ENCODE data around the gene TNFAIP1.
A peak's percentile ranks its signal among the peaks of the same experiment; 100 is the strongest.
"Not testable (repeated sequence)": the region's sequence is repeated elsewhere in the genome, so short reads cannot be mapped to it uniquely, and the experiment has no call there.

Gene TNFAIP1, protein sequence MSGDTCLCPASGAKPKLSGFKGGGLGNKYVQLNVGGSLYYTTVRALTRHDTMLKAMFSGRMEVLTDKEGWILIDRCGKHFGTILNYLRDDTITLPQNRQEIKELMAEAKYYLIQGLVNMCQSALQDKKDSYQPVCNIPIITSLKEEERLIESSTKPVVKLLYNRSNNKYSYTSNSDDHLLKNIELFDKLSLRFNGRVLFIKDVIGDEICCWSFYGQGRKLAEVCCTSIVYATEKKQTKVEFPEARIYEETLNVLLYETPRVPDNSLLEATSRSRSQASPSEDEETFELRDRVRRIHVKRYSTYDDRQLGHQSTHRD

DNA sequence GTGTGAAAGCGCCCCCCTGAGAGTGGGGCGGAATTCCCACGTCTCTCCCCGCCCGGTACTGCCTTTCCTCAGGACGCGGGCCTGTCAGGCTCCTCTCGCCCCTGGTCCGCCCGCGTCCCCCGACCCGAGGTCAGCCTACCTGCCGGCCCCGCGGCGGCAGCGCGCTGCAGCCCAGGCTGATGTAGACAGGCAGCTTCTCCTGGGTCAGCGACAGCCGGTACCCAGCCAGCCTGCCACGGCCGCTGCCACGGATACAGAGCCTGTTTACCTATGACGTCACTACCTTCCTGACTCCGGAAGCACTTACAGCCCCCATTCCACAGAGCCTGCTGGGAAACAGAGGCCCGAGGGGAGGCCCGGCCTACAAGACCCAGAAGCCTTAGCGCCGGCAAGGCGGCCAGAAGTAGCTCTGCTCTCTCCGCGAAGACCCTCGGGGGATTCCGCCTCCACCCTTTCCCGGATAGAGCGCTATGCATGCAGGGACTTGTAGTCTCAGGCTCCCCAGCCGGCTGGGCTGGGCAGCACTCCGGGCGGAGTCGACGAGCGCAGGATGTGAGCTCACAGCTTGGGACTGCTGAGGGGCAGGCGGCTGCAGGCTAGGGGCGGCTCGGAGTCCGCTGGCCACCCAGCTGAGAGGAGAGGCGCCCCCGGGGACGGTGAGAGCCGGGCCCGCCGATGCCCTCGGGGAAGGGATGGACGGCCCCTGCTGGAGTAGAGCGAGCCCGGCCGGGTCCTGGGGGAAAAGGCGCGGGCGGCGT is at the start of gene TNFAIP1, which contains the start of gene IFT20:
TNFAIP1 (plus strand) TSS at position 561 of the 758 bp plus-strand sequence. CDS start 3,761 bp downstream, outside the sequence.
IFT20 (minus strand) TSS at position 272 of the 758 bp plus-strand sequence. CDS start 3,487 bp downstream, outside the sequence.
- DNase-seq (ENCODE audit: low spot score) = peak; percentile 92

DNA sequence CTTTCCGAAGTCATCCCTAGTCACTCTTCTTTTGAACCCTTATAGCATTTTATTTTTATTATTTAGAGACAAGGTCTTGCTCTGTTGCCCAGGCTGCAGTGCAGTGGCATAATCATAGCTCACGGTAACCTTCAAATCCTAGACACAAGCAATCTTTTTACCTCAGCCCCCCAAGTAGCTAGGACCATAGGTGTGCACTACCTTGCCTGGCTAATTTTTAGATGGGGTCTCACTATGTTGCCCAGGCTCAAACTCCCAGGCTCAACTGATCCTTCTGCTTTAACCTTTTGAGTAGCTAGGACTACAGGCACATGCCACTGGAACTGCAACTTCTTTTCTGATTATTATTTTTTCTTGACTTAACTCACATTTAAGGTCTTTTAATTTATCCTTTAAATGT is 49.6 kb upstream of the TNFAIP1 start:
- DNase-seq (ENCODE audit: low spot score) = no peak

DNA sequence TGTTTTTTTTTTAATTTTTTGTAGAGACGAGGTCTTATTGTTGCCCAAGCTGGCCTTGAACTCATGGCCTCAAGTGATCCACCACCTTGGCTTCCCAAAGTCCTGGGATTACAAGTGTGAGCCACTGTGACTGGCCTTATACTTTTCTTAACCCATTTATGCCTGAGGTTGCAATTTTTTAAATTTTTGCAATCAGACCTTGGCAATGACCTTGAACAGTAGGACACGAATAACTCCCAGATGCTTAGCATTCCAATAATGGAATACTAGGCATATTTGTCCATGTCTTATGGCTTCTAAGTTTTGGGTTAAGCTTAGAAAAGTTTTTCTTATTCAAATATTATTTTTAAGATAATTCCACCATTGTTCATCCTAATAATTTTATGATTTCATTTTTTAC is 44.9 kb upstream of the TNFAIP1 start:
- no peak for DNase-seq (ENCODE audit: low spot score)

DNA sequence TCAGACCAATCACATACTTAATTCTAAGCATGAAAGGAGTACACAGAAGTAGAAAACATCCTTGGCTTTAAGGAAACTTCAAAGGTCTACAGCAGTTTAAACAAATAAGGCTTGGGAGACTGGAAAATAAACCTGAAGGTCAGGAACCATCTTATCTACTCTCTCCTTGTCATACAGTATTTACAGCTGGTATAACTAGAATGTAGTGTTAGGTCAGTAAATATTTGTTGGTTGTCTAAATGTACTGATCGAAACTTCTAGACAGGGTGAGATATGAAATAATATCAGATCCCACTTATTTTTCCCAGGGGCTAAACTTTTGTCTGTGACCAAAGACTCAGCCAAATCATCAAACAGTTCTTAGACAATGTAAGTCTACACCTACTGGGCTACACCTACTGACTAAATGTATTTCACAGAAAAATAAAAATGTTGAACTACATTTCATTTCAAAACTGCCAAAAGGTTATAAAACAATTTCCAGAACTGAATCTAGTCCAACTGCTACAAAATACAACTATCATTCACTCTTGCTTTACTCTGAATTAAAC is 43.7 kb upstream of the TNFAIP1 start:
- DNase-seq (ENCODE audit: low spot score) = no peak

DNA sequence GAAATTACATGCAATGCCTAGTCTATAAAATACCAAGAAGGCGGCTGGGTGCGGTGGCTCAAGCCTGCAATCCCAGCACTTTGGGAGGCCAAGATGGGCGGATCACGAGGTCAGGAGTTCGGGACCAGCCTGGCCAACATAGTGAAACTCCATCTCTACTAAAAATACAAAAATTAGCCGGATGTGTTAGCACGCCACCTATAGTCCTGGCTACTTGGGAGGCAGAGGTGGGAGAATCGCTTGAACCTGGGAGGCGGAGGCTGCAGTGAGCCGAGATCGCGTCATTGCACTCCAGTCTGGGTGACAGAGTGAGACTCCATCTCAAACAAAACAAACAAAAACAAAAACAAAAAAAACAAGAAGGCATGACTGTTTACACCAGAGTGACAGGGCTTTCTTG is 42.7 kb upstream of the TNFAIP1 start:
- DNase-seq (ENCODE audit: low spot score) = not testable (repeated sequence)

DNA sequence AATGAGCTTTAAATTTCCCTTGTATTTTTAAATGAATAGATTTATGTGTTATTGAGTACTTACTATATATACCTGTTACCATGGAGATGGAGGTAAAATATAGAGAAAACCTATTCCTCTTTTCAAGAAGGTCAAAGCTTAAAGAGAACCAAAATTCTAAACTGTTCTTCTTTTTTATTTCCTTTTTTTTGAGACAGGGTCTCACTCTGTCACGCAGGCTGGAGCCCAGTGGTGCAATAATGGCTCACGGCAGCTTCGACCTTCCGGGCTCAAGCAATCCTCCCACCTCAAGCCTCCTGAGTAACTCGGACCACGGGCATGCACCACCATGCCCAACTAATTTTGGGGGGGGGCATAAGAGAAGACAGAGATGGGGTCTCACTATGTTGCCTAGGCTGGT is 41.6 kb upstream of the TNFAIP1 start:
- no peak for DNase-seq (ENCODE audit: low spot score)

DNA sequence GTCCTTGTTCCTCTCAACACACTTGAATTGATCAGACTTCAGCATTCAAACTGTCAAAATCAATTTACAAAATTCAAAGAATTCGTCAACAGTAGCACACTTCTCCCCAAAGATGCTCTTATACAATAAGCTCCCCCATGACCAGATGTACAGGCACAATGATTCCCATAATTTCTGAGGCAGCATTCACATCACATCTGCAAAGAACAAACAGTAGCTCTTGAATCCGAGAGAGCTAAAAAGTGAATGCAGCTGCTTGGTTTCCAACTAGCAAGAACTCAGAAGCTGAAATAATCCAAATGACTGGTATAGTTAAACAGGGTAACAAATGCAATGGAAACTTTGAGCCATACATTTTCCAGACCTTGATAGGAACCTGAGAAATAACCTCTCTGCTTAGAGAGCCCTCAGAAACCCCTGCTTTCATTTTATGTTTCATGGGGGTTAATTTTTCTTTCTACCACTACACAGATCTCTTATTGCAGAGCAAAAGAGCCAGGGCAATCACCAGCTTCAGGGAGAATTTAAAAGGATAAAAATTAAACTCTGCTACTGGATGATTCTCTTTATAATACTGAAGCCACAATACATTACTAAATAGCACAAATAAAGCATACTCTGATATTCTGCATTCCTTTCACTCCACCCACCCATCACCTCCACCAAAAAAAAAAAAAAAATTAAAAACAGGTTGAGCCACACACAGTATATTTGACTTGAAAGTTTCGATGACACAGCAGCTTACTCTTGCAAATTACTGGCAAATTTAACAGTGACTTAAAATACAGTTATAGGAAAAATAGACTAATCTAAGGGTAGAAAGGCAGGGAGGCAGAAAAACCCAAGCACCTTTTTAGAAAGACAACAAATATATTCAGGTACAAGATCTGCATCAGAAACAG is 39.6 kb upstream of the TNFAIP1 start:
- DNase-seq (ENCODE audit: low spot score) = no peak

DNA sequence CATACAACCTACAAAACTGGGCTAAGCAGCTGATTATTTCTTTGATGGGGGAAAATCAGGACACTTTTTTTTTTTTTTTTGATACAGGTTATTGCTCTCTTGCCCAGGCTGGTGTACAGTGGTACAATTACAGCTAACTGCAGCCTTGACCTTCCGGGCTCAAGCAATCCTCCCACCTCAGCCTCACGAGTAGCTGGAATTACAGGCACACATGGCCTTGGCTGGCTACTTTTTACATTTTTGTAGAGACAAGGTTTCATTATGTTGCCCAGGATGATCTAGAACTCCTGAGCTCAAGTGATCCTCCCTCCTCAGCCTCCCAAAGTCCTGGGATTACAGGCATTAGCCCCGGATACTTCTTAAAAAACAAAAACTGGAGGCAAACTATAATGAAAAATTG is 37.1 kb upstream of the TNFAIP1 start:
- DNase-seq (ENCODE audit: low spot score) = no peak

DNA sequence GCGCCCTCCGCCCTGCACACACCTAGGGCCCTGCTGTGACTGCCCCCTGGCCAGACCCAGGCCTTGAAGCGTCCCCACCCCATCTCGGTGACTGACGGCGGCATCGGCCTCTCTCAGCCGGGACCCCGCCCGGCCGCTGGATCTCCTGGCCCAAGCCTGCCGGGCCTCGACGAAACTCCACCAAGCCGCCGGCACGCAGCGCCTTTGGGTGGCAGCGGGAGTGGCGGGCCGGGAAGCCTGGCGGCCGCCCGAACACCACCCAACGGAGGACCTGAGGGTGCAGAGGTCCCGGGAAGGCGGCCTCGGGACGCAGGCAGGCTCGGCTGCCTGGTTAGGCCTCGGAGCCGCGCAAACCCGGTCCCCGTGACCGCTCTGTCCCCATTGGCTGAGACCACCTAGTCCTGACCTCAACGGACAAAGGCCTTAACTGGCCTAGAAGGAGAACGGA is 28.6 kb upstream of the TNFAIP1 start:
- DNase-seq (ENCODE audit: low spot score) = peak; percentile 13

DNA sequence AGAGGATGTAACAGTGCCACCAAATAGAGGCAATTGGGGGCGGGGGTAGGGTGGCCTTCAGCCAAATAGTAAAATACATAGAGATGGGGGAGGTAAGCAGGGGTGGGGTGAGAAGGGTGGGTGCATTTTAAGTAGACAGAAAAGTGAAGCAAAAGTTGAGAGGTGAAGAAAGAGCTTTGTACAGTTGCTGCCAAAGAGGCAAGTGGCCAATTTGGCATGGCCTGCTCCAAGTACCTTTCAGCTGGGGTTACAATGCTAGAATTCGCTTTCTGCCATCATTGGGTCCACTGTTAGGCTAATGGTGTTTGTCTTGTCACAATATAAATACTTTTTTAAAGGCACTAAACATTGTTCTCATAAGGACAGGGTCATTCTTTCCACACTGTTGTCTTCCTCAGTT is 21.7 kb upstream of the TNFAIP1 start:
- no peak for DNase-seq (ENCODE audit: low spot score)

DNA sequence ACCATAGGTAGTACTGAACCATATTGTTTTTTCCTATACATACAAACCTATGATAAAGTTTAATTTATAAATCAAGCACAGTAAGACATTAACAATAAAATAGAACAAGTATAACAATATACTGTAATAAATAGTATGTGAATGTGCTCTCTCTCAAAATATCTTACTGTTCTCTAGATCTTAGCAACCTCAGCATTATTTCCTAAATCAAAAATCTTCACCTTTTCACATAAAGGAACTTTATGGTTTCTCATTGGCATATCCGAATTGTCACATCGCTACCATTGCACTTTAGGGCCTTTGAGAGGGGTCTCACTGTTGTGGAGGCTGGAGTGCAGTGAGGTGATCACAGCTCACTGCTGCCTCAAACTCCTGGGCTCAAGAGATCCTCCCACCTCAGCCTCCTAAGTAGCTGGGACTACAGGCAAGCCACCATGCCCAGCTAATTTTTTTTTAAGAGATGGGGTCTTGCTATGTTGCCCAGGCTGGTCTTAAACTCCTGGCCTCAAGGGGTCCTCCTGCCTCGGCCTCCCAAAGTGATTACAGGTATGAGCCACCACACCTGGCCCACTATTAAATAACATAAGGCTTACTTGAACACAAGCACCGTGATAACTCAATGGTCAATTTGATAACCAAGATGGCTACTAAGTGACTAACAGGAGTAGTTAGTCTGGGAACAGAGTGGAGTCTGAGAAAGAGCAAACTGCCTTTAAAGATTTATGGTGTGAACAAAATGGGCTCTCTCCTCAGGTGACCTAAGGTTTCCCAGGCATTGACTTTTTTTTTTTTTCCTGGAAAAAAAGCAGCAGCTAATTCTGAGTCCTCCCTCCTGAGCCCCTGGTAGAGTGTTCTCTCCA is 19.5 kb upstream of the TNFAIP1 start:
- no peak for DNase-seq (ENCODE audit: low spot score)

DNA sequence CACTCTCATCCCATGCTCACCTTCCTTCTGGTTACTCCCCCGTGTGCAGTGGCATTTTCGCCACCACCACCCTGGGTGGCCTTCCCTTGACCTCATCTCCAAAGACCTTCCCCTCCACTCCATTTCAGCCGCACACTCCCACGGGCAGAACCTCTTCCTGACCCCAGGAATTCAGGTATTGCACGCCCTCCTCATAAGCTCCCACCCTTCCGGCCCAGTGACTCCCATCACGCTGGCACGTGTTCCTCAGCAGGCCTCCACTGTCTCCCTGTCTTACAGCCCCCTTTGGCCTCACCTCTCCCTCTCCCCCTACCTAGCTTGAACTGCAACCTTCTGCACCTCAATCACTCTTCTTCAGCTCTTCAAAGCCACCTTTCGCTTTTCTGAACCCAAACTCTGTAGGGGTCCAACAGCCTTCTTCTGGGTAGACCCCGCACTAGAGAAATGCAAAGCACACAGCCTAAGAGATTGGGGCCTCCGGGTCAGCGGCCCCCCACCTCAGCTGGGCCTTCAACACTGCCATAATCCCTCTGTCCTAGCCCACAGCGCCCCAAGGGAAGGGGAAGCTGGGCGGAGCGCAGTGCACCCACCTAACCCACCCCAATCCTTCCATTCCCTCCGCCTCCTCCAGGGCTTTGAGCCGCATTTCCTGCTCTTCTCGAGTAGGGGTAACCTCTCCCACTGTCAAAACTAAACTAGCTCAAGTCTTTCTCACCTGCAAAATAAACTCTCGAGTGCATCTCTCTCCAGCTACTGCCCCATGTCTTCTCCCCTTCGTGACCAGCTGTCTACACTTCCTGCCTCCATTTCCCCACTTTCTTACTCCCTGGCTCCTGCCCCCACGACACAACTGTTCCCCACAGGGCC is 18.2 kb upstream of the TNFAIP1 start:
- DNase-seq (ENCODE audit: low spot score) = no peak

DNA sequence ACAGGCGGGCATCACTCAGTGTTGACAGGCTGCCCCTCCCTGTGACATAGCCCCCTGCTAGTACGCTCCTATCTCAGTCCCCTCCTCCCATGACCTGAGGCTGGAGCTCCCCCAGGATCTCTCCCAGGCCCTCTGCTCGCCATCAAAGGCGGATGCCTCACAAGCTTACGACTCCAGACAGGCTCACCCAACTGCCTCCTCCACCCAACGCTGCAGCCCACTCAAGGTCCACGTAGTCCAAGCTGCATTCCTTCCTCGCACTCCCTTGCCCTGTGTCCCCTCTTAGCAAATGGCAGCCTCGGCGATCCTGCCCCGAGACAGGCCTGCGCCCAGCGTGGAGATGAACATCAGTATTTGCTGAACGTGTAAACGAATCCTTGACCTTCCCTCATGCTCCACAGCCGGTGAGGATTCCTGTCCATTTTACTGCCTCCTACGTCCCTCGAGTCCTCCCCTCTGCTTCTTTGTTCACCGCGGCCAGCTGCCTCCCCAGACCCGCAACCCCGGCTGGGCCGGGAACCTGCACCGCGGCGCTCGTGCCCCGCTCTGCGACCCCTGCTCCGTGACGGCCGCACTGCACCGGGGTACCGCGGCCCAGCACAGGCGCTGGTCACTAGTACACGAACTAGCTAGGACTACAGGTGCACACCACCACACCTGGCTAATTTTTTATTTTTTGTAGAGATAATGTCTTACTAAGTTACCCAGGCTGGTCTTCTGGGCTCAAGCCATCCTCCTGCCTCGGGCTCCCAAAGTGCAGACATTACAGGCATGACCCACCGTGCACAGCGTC is 17.4 kb upstream of the TNFAIP1 start:
- DNase-seq (ENCODE audit: low spot score) = peak; percentile 54

DNA sequence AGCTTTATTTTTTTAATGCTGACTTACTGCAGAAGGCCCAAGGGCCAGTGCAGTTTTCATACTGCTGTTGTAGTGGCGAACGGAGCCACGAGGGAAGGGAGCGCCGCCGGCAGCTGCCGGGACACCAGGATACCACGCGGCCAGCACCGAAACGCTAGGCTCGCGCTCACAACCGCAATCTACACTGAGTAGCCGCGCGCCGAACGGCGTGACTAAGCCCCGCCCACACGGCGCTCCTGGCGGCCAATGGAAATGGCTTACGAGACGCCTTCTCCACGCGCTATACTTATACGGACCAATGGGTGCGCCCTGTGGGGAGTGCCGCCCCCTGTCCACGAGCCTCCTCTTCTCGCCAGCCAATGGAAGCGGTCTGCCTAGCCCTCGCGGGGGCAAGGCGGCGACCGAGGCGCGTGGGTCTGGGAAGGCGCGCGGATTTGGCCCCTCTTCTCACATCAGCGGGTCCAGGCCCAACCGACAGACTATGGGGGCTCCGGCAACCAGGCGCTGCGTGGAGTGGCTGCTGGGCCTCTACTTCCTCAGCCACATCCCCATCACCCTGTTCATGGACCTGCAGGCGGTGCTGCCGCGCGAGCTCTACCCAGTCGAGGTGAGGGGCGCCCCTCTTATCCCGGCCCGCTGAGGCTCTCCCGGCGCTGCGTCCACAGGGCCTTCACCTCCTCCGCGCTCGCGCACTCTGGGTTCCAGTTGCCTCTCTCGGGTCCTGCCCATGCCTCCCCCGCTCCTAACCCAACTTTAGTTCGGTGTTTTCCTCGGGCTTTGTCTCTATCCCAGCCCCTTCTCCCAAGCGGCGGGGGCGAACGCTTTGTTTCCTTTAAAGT is 16.6 kb upstream of the TNFAIP1 start, which contains the start of gene TMEM97:
TMEM97 (plus strand) TSS at position 442 of the 839 bp plus-strand sequence; CDS start at position 482, 40 bp downstream.
- DNase-seq (ENCODE audit: low spot score) = peak; percentile 93

DNA sequence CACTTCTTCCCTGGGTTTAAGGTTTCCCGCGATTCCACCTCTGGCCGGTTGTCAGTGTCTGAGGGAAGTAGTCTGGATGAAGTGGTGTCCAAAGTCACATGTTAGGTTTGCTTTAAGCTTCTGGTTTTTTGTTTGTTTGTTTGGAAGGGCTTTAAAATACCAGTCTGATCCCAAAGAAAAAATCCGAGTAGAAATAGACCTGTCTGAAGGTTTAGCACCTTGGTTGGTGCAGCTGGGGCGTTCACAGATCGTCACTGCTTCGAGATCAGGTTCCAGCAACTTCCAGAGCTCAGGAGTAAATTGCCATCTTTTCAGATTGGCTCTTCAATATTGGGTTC is 16.0 kb upstream of the TNFAIP1 start:
- no peak for DNase-seq (ENCODE audit: low spot score)

DNA sequence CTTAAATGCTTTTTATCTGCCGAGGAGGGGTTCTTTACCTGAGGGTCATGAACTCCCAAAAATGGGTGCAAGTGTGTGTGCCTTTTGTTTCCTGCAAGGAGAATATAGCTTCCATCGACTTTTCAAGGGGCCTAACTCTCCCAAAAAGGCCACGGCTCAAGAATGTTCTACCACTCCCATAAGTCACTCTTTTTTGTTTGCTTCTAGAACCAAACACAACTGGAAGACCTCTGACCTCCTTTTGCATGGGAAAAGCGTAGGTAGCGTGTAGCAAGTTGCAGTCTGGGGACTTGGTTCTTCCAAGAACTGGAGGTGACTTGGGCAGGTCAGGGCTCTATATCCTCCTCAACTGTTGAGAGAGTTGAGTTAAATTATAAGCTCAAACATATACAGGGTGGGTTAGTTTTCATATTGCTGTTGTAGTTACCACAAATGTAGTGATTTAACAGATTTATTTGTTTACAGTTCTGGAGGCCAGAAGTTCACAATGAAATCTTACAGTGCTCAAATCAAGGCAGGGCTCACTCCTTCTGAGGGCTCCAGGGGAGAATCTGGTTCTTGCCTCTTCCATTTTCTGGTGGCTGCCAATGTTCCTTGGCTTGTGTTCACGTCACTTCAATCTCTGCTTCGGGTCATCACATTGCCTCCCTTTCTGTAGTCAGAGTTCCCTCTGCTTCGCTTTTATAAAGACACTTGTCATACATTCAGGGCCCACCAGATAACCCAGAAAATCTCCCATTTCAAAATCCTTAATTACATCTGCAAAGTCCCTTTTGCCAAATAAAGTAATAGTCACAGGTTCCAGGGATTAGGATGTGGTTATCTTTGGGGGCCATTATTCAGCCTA is 15.1 kb upstream of the TNFAIP1 start:
- DNase-seq (ENCODE audit: low spot score) = no peak

DNA sequence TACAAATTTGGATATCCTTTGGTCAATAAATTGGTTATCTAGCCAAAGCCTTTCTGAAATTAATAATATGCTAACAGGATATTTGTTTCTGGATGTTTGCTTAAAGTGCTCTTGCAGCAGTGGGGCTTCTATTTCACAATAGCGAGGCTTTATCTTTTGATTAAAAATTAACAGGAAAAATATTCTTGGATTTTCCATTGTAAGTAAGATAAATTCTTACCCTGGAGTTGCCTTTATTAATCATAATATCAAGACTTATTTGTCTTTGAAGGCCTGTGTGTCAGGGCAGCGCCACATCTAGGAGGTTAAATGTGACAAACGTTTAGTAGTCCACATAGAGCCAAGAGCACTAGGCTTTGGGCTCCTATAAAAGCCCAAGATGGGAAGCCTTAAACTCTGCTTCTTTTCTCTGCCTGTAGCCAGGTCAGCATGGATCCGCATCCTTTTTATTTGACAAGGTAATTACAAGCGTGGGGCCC is 11.3 kb upstream of the TNFAIP1 start:
- no peak for DNase-seq (ENCODE audit: low spot score)
